NOMO-1 (cell line): ENCODE data around the gene ABCA4.
"Not testable (repeated sequence)": the region's sequence is repeated elsewhere in the genome, so short reads cannot be mapped to it uniquely, and the experiment has no call there.

ENCODE experiments used
- DNase-seq, 2 experiments: peaks; one replicate each; lab custom pipeline; 2025; ENCODE audit not compliant: unreplicated experiment in 2 of 2; lab: John Stamatoyannopoulos, UW

The ABCA4 gene

GRCh38 chr1:93959413-93959812 lies 161.5 kb downstream of the ABCA4 start:
- no peak for DNase-seq

- DNase-seq = peak in 1 of 2 experiments; percentile 67
These were observed 162.2 kb downstream of the ABCA4 start for GRCh38 chr1:93958726-93959100.

GRCh38 chr1:93958032-93958725 lies 162.8 kb downstream of the ABCA4 start:
- DNase-seq = no peak

- no peak for DNase-seq
These were observed 165.2 kb downstream of the ABCA4 start for GRCh38 chr1:93955765-93956164.

GRCh38 chr1:93947002-93947686 lies 173.8 kb downstream of the ABCA4 start:
- not testable (repeated sequence) for DNase-seq
